Ovary (tissue), 9 donors: Measurements from ENCODE around the gene CYP4F22. TPM values are rescaled to one million over a fixed set of nuclear protein-coding genes. Genes with fewer than 3 reads are reported as not detected.
"Not testable (repeated sequence)": the region's sequence is repeated elsewhere in the genome, so short reads cannot be mapped to it uniquely, and the experiment has no call there.

Source experiments
- DNase-seq, 5 donors: peaks; one replicate each; pipeline ENCODE4 v3.0.0-alpha.2; 2019 to 2020
- H3K27ac ChIP-seq, 2 donors: fragments of 200-600 bp; one replicate each; pipeline versions ENCODE4 v1.5.1 to v1.8.0; 2019 to 2022
- H3K27me3 ChIP-seq: fragments of 200-600 bp; one replicate; pipeline ENCODE4 v1.8.0; 2022
- H3K36me3 ChIP-seq: fragments of 200-600 bp; sonication (generic); one replicate; pipeline ENCODE4 v1.5.1; 2019
- H3K4me1 ChIP-seq: one replicate; pipeline ENCODE4 v1.8.1; 2013; ENCODE audit warnings: mild to moderate bottlenecking, moderate library complexity; ENCODE audit not compliant: insufficient read depth
- H3K4me3 ChIP-seq: fragments of 200-600 bp; sonication (generic); one replicate; pipeline ENCODE4 v1.5.1; 2017
- H3K9me3 ChIP-seq, 2 donors: fragments of 200-600 bp in 1 of 2; sonication (generic) in 1 of 2; one replicate each; pipeline versions ENCODE4 v1.5.1 to v1.8.1; 2013 to 2019; ENCODE audit warnings: mild to moderate bottlenecking in 1 of 2, moderate library complexity in 1 of 2
- EP300 ChIP-seq: sonication (generic); formaldehyde crosslinking; IDR thresholded peaks from one replicate; pipeline ENCODE4 v1.6.1; 2017; ENCODE audit warnings: antibody characterized with exemption
- POLR2A ChIP-seq: fragments of 450-650 bp; IDR thresholded peaks from one replicate; pipeline ENCODE4 v1.6.1; 2017; ENCODE audit warnings: antibody characterized with exemption, mild to moderate bottlenecking, moderate library complexity
- WGBS, 3 donors: extraction: QIAGEN DNeasy Blood & Tissue Kit in 1 of 3; methylation state at CpG; one replicate each; pipeline versions ENCODE4 v1.1.5 to v1.1.7; 2013 to 2017; 5-methylcytosine and 5-hydroxymethylcytosine counted together
- intact Hi-C, 4 donors: fragments of 100-400 bp; cut with DNase I; formaldehyde crosslinking; loops; one replicate each; pipeline versions ENCODE4 v1.11.0 to v1.15.1; 2022 to 2023
- polyA plus RNA-seq, 2 donors: library from polyadenylated mRNA; stranded (reverse); fragments of 200-250 nt in 1 of 2; fragments of 350-450 nt in 1 of 2; fragmentation: Illumina TruSeq in 1 of 2; extraction: RNeasy Lipid Tissue Mini Kit (QIAGEN cat#74804) in 1 of 2; gene quantifications; one replicate each; pipeline ENCODE4 v1.2.3, GENCODE V29; 2013 to 2014
- total RNA-seq, 7 donors: library from RNA; depleted of rRNA in 2 of 7; stranded (reverse); fragments of >200 nt in 2 of 7; fragmentation: NEBNext Ultra II Directional in 3 of 7; extraction: Animal tissue kit (Norgen Biotek cat#: 25700) in 3 of 7; gene quantifications; one replicate each; pipeline versions ENCODE4 v1.1.0 to v1.2.4, GENCODE V29; 2016 to 2023
- TF ChIP-seq, protein P1 (sequence below), 3 donors: fragments of 450-650 bp in 2 of 3; fragments of 200-600 bp in 1 of 3; IDR thresholded peaks; one replicate each; pipeline versions ENCODE4 v1.5.1 to v1.8.0; 2016 to 2022; ENCODE audit warnings: antibody characterized with exemption in 3 of 3, mild to moderate bottlenecking in 1 of 3
- donor health status: DM: no; HTN: no; CAD: no; lungs with moderate emphysema.
- donor health status: DM: no; HTN: no; CAD: no.
- donor health status: Bipolar disorder and iron deficiency.
- donor health status: DM: yes; HTN: yes; CAD: no.
- donor health status: DM: no; HTN: no; CAD: no.
- donor health status: DM: yes; HTN: yes; CAD: no.

CYP4F22 gene
- total and polyA plus RNA-seq, 9 donors: 0.08 to 0.13 (median 0.13) TPM; not detected in 6

DNA sequence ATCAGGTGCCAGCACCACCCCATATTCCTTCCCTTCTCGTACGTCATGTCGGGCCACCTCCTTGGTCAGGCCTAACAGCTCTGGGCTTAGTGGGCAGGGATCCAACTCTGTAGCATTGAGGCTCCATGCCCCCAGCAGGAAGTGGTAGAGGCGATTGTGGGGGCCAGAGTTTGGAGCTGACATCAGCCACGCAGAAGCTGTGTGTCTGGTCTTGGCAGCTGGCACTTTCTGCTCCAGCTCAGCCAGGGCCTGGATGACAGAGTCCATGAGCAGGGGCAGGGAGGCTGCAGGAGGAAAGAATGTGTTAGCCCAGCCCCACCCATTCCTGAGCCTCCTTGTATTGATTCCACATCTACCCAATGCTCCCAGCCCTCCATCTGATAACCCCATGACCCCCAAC is 32.0 kb upstream of the CYP4F22 start:
- H3K9me3 ChIP-seq: no peaks in the 10 kb centered on the region
- H3K36me3 ChIP-seq: no peaks in the 10 kb centered on the region
- DNase-seq: no peak
- H3K27ac ChIP-seq: no peak overlapping the region
- TF ChIP-seq EP300 (no peak), POLR2A (no peak)
- TF ChIP-seq, protein P1, sequence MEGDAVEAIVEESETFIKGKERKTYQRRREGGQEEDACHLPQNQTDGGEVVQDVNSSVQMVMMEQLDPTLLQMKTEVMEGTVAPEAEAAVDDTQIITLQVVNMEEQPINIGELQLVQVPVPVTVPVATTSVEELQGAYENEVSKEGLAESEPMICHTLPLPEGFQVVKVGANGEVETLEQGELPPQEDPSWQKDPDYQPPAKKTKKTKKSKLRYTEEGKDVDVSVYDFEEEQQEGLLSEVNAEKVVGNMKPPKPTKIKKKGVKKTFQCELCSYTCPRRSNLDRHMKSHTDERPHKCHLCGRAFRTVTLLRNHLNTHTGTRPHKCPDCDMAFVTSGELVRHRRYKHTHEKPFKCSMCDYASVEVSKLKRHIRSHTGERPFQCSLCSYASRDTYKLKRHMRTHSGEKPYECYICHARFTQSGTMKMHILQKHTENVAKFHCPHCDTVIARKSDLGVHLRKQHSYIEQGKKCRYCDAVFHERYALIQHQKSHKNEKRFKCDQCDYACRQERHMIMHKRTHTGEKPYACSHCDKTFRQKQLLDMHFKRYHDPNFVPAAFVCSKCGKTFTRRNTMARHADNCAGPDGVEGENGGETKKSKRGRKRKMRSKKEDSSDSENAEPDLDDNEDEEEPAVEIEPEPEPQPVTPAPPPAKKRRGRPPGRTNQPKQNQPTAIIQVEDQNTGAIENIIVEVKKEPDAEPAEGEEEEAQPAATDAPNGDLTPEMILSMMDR (IDR thresholded peaks at IDR 0.05): no peak
- 68 to 84% (median 81%) methylated on average over 4 to 5 of the region's 5 CpGs for WGBS, 3 donors
- no peak overlapping the region for H3K4me3 ChIP-seq
- intact Hi-C loops: no loop called here
- H3K4me1 ChIP-seq: no peaks in the 10 kb centered on the region
- H3K27me3 ChIP-seq: no peaks in the 10 kb centered on the region

DNA sequence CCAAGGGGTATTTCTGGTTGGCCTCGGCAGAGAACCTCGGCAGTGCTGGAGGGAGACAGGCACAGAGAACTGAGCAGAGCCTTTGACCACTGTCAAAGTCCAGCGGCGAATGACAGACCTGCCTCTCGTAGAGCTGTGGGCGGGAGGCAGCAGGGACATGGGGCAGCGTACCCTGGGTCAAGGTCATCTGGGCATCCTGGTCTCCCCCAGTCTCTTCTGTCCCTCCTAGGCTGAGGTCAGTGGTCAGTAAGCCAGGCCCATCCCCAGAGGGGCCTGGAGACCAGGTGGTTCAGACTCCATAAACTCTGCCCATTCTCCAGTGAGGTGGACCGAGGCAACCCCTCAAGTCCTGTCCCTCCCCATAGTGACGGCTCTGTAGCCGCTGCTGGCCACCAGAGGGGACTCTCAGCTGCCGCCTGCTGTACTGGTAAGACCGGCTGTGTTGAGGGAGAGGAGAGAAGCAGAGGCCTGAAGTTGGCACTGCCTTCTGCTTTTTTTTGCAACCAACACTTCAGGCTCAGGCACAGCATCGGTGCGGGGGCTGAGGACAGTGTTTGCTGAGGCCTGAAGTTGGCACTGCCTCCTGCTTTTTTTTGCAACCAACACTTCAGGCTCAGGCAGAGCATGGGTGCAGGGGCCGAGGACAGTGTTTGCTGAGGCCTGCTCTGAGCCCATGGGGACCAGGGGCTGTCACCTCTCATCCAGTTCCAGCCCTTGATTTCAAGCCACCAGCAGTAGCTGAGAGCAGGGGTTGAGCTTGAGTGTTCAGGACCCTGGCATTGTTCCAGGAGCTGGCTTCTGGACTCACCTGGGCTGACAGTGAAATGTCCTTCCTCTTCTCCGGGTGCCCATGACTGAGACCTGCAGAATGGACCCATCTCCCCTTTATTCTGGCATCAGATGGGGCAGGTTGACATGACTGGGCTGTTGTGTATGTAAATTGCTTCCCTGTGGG is 28.7 kb upstream of the CYP4F22 start, which contains the start of gene PGLYRP2:
Gene PGLYRP2, minus strand, starts transcription at position 111 of the 955 bp plus-strand sequence. CDS start 130 bp downstream, outside the sequence.
- H3K4me1 ChIP-seq: no peaks in the 10 kb centered on the region
- H3K27ac ChIP-seq: no peak within 1 kb of the TSS
- H3K9me3 ChIP-seq: no peaks in the 10 kb centered on the region
- 55 to 63% (median 56%) methylated on average over 16 of the region's 16 CpGs for WGBS, 3 donors
- H3K27me3 ChIP-seq: no peaks in the 10 kb centered on the region
- TF ChIP-seq EP300 (no peak), POLR2A (no peak)
- TF ChIP-seq, protein P1 (IDR thresholded peaks at IDR 0.05): no peak
- no peak for DNase-seq
- no peaks in the 10 kb centered on the region for H3K36me3 ChIP-seq
- no peak within 1 kb of the TSS for H3K4me3 ChIP-seq
- intact Hi-C loops: no loop called here

DNA sequence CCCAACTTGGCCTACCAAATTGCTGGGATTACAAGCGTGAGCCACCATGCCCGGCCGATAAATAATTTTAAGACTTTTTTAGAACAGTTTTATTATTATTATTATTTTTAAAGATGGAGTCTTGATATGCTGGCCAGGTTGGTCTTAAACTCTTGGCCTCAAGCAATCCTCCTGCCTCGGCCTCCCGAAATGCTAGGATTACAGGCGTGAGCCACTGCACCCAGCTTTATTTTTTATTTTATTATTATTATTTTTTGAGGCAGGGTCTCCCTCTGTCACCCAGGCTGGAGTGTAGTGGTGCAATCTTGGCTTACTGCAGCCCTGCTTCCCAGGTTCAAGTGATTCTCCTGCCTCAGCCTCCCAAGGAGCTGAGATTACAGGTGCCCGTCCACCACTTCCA is 27.3 kb upstream of the CYP4F22 start:
- DNase-seq, H3K4me1 ChIP-seq, H3K36me3 ChIP-seq, H3K9me3 ChIP-seq, H3K27ac ChIP-seq, H3K4me3 ChIP-seq, H3K27me3 ChIP-seq, intact Hi-C loops: not testable (repeated sequence)
- 87 to 88% (median 88%) methylated on average over 7 of the region's 7 CpGs for WGBS, 3 donors

DNA sequence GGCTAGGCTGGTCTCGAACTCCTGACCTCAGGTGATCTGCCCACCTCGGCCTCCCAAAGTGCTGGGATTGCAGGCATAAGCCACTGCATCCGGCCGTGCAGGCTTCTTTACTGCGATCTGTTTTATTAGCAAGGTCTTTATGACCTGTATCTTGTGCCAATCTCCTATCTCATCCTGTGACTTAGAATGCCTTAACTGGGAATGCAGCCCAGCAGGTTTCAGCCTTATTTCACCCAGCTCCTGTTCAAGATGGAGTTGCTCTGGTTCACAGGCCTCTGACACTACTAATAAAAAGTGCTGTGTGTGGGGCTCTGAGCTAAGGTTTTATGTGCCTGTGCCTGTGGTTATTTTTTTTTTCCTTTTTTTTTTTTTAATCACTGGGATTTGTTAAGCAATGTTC is 22.6 kb upstream of the CYP4F22 start:
- H3K27me3 ChIP-seq, H3K4me1 ChIP-seq, intact Hi-C loops, H3K9me3 ChIP-seq, H3K36me3 ChIP-seq, H3K27ac ChIP-seq, DNase-seq, H3K4me3 ChIP-seq: not testable (repeated sequence)
- WGBS, 3 donors: 72 to 84% (median 82%) methylated on average over 5 of the region's 5 CpGs

DNA sequence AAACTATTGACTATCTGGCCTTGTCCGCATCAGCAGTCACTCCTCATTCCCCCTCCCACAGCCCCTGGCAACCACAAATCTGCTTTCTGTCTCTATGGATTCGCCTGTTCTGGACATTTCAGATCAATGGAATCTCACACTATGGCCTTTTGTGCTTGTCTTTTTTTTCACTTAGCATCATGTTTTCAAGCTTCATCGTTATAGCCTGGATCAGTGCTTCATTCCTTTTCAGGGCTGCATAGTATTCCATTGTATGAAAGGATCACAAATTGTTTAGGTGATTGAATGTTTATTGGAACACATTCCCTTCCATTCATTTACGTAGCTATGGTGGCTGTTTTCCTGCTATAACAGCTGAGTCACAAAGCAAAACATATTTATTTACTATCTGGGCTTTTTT is 21.3 kb upstream of the CYP4F22 start:
- intact Hi-C loops: no loop called here
- Histone ChIP-seq H3K4me3 (no peak overlapping the region), H3K27me3 (no peaks in the 10 kb centered on the region), H3K27ac (no peak overlapping the region), H3K4me1 (no peaks in the 10 kb centered on the region), H3K36me3 (no peaks in the 10 kb centered on the region), H3K9me3 (no peaks in the 10 kb centered on the region)
- no peak for DNase-seq
- WGBS, 3 donors: 81 to 88% (median 82%) methylated on average over 4 of the region's 4 CpGs
- TF ChIP-seq POLR2A (no peak), EP300 (no peak)
- TF ChIP-seq, protein P1 (IDR thresholded peaks at IDR 0.05): no peak
